Measurements from ENCODE around the gene KCNK17. TPM values are rescaled to one million over a fixed set of nuclear protein-coding genes. Genes with fewer than 3 reads are reported as not detected.

Gene KCNK17
- total and polyA plus RNA-seq, 9 of the 15 experiments (the other 6 are each of a cell fraction or from before 2014, with no cell fraction given) = not detected

DNA sequence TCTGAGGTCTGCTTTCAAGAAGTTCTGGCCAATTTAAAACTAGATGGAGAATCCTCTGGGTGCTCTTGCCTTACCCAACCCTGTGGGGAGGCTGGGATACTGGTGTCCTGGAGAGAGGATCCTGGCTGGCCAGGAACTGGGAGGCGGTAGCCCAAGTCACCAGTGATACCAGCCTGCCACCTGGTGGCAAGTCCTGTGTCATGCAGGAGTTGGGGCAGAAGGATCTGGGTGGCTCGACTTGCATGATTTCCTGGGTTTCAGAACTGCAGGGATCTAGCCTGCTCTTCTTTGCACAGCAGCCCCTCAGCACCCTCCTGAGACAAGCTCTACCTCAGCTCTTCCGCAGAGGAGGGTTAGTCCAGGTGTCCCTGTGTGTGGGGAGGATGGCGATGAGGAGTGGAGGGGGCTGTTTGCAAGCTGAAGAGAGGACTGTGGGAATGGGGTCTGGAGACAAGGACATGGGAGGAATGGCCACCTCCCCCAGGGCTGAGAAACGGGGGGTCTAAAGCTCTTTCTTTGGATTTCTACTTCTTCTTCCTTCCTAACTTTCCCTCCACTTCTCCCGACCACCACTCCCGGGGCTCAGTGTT lies 4.2 kb downstream of the KCNK17 start:
- H3K9me3 ChIP-seq (replicated peaks; ENCODE audit: control insufficient read depth, insufficient read depth, low read depth, low read length) = no peaks in the 10 kb centered on the region
- H3K4me2 ChIP-seq (ENCODE audit: insufficient read depth, low read length) = no peak overlapping the region
- H3K4me3 ChIP-seq = no peak overlapping the region
- no peak overlapping the region; a peak in 1 of 4 replicates for H3K9ac ChIP-seq (ENCODE audit: insufficient read depth in 1 of 2, low read depth in 2 of 2, low read length in 2 of 2)
- H4K20me1 ChIP-seq (replicated peaks; ENCODE audit: control insufficient read depth, insufficient read depth, low read length) = peaks cover 20% of the 10 kb centered on the region
- WGBS (ENCODE audit: insufficient coverage, low coverage, missing lambda C conversion rate) = 0% methylated on average over 7 of the region's 7 CpGs
- no peak overlapping the region for H3K27ac ChIP-seq (ENCODE audit: extremely low read depth, low read depth, low read length)
- POLR2A ChIA-PET = interaction anchor here (0.7 to 0.9 kb wide), 3 partner anchors 145 to 311 kb away, joined by 3 to 5 read pairs (median 4); no protein-coding TSS in a partner anchor
- peak; percentile 95 for ATAC-seq
- no peaks in the 10 kb centered on the region for H3K9me1 ChIP-seq (ENCODE audit: control insufficient read depth, insufficient read depth, low read length)
- H3K27me3 ChIP-seq (ENCODE audit: control insufficient read depth in 2 of 2, insufficient read depth in 2 of 2, low read length in 2 of 2) = peaks cover 3 to 57% of the 10 kb centered on the region in 2 experiments; a peak in 4 of 5 replicates
- H2AFZ ChIP-seq (ENCODE audit: low read depth, low read length) = no peak overlapping the region
- H3K79me2 ChIP-seq (ENCODE audit: control insufficient read depth, insufficient read depth, low read length) = no peaks in the 10 kb centered on the region
- in situ Hi-C loops (cut with MboI) (loop anchor here (5.0 kb wide), 1 partner anchor 313 kb away; no protein-coding TSS in a partner anchor), intact Hi-C loops (cut with micrococcal nuclease) (loop anchor here (1.0 to 2.0 kb wide), 4 partner anchors 143 to 438 kb away; no protein-coding TSS in a partner anchor)
- CTCF ChIA-PET (ENCODE audit: low intra/inter-chr PET ratio) = interaction anchor here (0.6 to 4.2 kb wide), 8 partner anchors 132 to 438 kb away, joined by 3 to 52 read pairs (median 5); no protein-coding TSS in a partner anchor
- peak; percentile 97 for FAIRE-seq
- no TSS peak for BruUV-seq (replicated peaks)
- no peaks in the 10 kb centered on the region for H3K36me3 ChIP-seq (ENCODE audit: control insufficient read depth, insufficient read depth, low read length)
- H3K4me1 ChIP-seq (replicated peaks in 1 of 2; ENCODE audit: control insufficient read depth in 2 of 2, insufficient read depth in 2 of 2, low read length in 2 of 2) = peaks cover 0 to 13% of the 10 kb centered on the region in 2 experiments; a peak in 1 of 5 replicates
- DNase-seq (ENCODE audit: extremely low read depth in 1 of 4, low spot score in 3 of 4) = peak; percentile 83 to 91 (median 89)
- TF ChIP-seq CC2D1A (IDR thresholded peaks at IDR 0.05) = peak; percentile 68; the same call in 1 of the 2 replicates
- peak; percentile 82; the same call in 1 of the 2 replicates for TF ChIP-seq ARID2 (IDR thresholded peaks at IDR 0.05)
- 0 out of 2 replicates have a peak, but pooled peaks have one; percentile 47 for TF ChIP-seq JUND (IDR thresholded peaks at IDR 0.05; ENCODE audit: borderline replicate concordance, low read depth, low read length)
- TF ChIP-seq JUND (tag; IDR thresholded peaks at IDR 0.05; ENCODE audit: borderline replicate concordance, low read depth, low read length) = no peak
- TF ChIP-seq SREBF1 (IDR thresholded peaks at IDR 0.05; ENCODE audit: borderline replicate concordance, low read depth, low read length) = no peak
- no peak for TF ChIP-seq MEIS2 (IDR thresholded peaks at IDR 0.05; ENCODE audit: partially characterized antibody)
- peak in 1 of 2 experiments; percentile 27; a peak in 1 of 4 replicates for TF ChIP-seq SRF (CRISPR knock-in tag; IDR thresholded peaks at IDR 0.05)
- peak; percentile 98 for TF ChIP-seq SMC3 (conservative IDR thresholded peaks at IDR 0.05; ENCODE audit: insufficient read depth, low read depth, low read length)
- TF ChIP-seq, protein P1, sequence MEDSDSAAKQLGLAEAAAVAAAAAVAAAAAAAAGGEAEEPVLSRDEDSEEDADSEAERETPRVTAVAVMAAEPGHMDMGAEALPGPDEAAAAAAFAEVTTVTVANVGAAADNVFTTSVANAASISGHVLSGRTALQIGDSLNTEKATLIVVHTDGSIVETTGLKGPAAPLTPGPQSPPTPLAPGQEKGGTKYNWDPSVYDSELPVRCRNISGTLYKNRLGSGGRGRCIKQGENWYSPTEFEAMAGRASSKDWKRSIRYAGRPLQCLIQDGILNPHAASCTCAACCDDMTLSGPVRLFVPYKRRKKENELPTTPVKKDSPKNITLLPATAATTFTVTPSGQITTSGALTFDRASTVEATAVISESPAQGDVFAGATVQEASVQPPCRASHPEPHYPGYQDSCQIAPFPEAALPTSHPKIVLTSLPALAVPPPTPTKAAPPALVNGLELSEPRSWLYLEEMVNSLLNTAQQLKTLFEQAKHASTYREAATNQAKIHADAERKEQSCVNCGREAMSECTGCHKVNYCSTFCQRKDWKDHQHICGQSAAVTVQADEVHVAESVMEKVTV (CRISPR knock-in tag; IDR thresholded peaks at IDR 0.05) = peak; percentile 93
- TF ChIP-seq, protein P2, sequence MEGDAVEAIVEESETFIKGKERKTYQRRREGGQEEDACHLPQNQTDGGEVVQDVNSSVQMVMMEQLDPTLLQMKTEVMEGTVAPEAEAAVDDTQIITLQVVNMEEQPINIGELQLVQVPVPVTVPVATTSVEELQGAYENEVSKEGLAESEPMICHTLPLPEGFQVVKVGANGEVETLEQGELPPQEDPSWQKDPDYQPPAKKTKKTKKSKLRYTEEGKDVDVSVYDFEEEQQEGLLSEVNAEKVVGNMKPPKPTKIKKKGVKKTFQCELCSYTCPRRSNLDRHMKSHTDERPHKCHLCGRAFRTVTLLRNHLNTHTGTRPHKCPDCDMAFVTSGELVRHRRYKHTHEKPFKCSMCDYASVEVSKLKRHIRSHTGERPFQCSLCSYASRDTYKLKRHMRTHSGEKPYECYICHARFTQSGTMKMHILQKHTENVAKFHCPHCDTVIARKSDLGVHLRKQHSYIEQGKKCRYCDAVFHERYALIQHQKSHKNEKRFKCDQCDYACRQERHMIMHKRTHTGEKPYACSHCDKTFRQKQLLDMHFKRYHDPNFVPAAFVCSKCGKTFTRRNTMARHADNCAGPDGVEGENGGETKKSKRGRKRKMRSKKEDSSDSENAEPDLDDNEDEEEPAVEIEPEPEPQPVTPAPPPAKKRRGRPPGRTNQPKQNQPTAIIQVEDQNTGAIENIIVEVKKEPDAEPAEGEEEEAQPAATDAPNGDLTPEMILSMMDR (IDR thresholded peaks at IDR 0.05 in 2 of 3, conservative IDR thresholded peaks at IDR 0.05 in 1 of 3; ENCODE audit: insufficient read depth in 2 of 3, low read depth in 1 of 3, low read length in 3 of 3) = peak; percentile 92 to 97 (median 97)
- TF ChIP-seq PTRF (tag; IDR thresholded peaks at IDR 0.05) = no peak

Measured in K562 (cell line).